ENCODE measurements around the gene ETV6.

The ETV6 gene

DNA sequence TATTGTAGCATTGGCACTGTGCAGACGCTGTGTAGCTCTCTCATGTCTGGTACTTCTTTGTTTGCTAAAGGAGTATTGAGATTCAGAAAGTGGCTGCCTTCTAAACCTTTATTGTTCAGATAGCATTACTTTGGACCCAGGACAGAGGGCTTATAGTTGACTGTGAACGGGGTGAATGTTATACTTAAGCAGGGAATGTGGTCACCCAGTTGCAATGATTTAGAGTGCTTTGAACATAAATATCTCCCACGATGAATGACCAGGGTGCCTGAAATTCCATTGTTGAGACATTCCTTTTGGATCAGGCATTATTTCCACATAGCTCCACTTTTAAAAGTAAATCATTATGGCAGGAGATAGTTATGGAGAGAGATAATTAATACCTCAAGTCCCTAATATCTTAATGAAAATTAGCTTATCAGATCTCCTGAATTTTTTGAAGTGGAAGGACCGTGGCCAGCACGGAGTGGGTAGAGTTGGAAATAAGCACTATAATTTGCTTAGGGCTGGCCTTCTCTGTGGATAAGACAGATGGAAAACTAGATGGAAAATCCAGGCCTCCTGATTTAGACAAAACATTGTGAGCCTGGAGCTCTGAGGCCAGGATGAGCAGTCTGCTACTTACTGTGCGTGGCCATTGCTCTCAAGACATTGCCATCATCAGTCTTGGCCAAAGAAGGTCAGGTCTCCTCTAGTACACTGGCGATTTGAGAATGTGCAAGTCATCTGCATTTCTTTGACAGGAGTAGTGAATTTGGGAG lies 114.5 kb downstream of the ETV6 start:
- no peak for DNase-seq

DNA sequence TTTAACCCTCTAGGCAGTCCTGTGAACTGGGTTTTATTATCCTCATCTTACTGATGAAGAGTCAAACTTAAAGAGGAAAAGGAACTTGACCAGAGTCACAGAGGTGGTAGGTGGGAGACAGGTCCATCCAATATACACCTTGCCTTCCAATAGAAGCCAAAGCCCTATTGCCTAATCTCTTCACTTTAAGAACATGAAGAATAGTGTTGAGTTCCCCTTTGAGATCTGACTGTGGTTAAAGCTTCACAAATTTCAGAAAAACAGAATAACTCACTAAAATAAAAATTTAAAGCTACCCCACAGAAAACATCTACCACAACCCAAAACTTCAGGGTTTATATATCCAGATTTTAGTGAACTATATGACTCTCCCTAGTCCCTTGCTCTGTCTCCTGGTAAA lies 115.4 kb downstream of the ETV6 start:
- DNase-seq: no peak

DNA sequence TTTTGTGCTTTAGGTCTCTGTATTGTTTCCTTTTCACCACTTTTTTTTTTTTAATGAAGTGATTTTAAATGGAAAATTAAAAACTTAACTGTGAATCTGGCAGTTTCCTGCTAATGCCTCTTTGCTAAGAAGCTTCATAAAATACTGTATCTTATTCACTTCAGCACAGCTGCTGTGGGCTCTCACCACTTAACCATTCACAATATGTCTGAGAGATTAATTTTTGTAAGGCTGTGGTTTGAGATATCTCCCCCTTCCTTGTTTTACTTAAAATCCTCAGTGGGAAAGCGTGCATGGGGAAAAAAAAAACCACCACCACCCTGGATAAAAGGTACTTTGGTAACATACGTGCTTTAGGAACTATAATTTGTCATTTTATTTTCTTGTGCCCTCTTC lies 115.9 kb downstream of the ETV6 start:
- DNase-seq: no peak

DNA sequence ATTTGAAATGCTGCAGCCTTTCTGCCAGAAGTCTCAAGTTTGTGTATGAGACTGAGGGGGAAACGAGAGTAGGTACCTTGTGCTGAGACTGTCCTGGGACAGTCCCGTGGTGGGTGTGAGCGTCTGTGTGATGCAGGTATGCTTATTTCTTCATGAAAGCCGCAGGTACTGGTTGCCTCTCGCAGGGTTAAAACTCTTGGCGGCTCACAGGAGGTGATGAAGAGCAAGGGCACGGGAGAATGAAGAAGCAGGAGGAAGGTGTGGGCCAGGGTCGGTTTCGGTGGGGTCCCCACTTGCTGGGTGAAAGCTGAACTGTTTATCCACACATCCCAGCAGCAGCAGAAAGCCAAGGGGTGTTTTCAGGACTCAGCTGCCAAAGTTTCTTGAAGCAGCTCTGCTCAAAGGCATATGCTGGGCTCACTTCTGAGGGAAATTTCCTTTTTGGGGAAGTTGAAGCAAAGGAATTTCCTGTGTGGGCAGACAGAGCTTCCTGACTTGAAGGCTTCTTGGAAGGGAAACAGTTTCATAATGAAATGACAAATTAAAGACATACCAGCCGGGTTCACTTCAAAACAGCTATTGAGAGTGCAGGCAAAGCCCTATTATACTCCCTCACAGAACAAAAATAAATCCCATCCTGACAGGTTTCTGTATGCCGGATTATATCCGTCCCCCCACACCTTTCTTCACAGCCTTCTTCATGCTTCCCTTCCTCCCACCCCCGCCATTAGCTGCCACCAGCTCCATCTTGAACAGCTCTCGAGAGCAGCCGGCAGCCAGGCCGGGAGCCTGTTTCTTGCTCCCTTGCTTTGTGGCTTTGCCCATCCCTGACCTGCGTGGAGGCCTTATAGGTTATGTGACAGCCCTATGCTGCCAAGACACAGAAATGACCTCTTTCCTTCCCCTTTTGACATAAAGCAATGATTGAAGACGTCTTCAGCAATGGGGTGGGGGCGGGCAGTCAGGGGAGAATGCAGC lies 116.6 kb downstream of the ETV6 start:
- DNase-seq: no peak

GRCh38 chr12:11767029-11767724 lies 117.7 kb downstream of the ETV6 start:
- DNase-seq: no peak

GRCh38 chr12:11767798-11768197 lies 118.3 kb downstream of the ETV6 start:
- DNase-seq: no peak

GRCh38 chr12:11768233-11768965 lies 118.9 kb downstream of the ETV6 start:
- DNase-seq: no peak

GRCh38 chr12:11769723-11770514 lies 120.4 kb downstream of the ETV6 start:
- DNase-seq: no peak

- no peak for DNase-seq
Measured at GRCh38 chr12:11771356-11771755, 121.9 kb downstream of the ETV6 start.

GRCh38 chr12:11771895-11772502 lies 122.5 kb downstream of the ETV6 start:
- DNase-seq: no peak

- no peak for DNase-seq
Measured at GRCh38 chr12:11773889-11774677, 124.6 kb downstream of the ETV6 start.

- DNase-seq: no peak
Measured at GRCh38 chr12:11774821-11775220, 125.3 kb downstream of the ETV6 start.

DNA sequence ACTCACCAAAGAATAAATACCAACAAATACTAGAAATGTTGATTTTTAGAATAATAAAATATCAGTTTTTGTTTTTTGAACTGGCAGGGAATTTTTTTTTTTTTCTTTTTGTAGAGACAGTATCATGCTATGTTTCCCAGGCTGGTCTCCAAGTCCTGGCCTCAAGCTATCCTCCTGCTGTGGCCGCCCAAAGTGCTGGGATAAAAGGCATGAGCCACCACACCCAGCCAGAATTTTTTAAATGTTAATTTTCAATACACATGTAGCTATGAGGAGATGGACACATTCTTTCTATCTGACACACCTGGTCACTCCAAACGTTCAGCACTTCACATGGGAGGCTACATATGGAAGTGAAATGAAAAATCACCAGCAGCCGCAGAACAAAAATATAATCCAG lies 126.8 kb downstream of the ETV6 start:
- no peak for DNase-seq

DNA sequence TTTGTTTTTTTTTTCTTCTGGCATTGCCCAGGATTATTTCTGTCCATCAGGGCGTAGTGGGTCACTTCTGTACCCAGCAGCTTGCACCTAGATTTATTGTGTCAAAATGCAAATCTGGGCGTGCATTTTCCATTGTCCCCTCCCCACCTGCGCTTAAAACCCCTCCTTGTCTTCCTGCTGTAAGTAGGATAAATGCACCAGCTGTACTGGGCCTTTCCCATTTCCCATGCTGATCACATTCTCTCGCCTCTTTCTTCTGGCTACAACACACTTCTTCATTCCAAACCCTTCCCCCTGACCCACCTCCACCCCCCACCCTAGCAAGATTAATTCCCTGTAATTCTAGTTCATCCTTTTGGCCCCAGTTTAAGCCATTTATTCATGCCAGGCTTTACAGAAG lies 128.0 kb downstream of the ETV6 start:
- DNase-seq: no peak

GRCh38 chr12:11777962-11778361 lies 128.5 kb downstream of the ETV6 start:
- DNase-seq: no peak

DNA sequence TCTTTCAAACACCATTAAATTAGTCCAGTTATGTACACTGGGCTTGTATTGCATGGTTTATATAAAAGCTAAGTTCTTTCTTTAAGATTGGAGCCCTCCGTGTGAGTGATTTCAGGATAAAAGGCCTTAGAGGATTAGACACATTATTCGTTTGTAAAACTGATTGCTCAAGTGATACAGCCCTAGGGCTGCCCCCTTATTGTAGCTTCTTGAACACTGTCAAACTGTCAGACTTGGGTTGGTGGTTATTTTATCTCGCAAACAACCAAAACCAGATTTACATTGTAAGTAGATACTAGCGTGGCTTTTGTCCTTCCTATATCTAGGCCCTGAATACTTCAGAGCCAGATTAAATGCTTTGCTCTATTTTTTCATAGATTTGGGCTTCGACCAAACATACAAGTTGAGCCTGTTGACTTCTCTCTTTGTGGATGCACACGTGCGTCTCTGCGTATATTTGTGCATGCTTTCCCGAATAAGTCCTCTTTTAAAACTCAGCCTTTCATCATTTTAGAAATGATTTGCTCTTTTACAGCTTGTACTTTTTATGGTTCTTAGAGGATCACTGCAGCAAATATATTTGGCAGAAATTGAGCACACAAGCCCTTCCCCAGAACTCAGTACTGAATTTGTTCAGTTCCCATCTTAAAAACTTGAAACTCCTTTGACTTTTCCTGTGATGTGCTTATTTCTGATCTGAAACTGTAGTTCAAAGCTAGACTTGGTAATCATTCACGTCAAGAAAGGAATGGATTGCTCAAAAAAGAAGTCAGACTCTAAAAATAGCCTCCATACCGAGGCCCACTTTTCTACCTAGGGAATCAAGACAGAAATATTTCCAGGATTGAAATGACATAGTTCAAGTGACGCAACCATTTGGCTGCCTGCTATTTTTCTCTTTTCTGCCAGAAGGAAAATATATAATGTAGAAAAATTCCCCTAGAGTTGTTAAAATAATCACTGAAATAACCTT lies 129.5 kb downstream of the ETV6 start:
- DNase-seq: no peak

GRCh38 chr12:11780521-11781101 lies 131.1 kb downstream of the ETV6 start:
- DNase-seq: no peak

DNA sequence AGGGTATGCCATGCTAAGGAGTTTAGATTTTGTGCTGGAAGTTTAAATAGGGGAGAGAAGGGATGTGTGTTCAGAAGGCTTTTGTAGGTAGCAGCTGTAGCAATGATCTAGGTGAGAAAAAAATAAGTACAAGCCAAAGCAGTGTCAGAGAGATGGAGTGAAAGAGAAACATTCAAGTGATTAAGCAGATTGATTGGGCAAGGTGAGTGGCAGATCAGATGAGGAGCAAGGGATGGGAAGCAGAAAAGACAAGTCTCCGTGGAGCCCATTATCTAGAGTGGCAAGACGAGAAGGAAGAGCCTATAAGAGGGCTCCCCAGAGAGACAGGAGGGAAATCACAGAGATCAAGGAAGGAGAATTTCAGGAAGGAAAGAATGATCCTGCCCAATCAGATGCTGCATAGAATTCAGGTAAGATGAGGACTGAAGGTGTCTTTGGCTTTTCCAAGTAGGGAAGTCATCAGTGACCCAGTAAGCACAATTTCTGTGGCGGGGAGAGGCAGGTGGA lies 133.5 kb downstream of the ETV6 start:
- no peak for DNase-seq

- DNase-seq: no peak
Measured at GRCh38 chr12:11785712-11786111, 136.2 kb downstream of the ETV6 start.
